ENCODE measurements around the gene HCN4.

DNA sequence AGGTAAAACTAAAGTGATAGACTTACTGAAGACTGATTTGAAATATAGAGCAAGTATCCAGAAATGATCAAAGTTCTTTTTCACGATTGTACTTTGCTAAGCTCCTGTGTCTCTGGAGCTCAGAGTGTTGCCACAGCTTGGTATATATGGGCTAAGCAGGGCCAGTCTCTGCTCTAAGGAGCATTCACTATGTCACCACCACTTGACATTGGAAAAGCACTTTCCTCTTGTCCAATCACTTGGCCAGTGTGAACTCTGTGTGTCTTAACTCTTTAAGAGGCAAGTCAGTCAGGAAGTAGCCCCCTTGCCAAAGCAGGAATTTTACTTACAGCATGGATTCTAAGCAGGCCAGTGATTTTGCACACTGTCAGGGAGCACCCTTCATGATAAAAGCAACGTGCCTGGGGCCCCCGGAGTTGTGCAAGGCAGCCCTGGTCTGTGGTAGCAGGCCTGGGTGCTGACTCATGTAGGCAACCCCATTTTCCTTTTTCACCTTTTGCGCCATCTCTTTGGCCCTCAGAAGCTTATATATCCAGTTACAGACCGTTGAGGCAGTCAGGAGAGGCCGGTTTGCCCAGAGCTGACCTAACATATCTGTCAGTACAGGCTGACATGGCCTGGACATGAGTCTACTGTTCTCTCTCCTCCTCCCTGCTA, 73.0 kb downstream of the HCN4 start:
- no peak for TF ChIP-seq POLR2A (IDR thresholded peaks at IDR 0.05)
- TF ChIP-seq CTCF (IDR thresholded peaks at IDR 0.05): no peak
